GM18508 (cell line): ENCODE measurements around the gene METTL16.
"Not testable (repeated sequence)": the region's sequence is repeated elsewhere in the genome, so short reads cannot be mapped to it uniquely, and the experiment has no call there.

Experiments used
- ATAC-seq: cut with Tn5 transposase; IDR thresholded peaks from one replicate; pipeline ENCODE4 v1.9.1; 2021; ENCODE audit warnings: moderate number of reproducible peaks; ENCODE audit not compliant: insufficient read depth, unreplicated experiment

Gene METTL16

GRCh38 chr17:2507015-2507414, 4.7 kb downstream of the METTL16 start:
- not testable (repeated sequence) for ATAC-seq

GRCh38 chr17:2503627-2504026, 8.1 kb downstream of the METTL16 start:
- ATAC-seq, result no peak

GRCh38 chr17:2502871-2503580, 8.7 kb downstream of the METTL16 start:
- ATAC-seq, result no peak

- no peak for ATAC-seq
Measured at GRCh38 chr17:2500446-2500845, 11.2 kb downstream of the METTL16 start.

GRCh38 chr17:2489286-2489685, 22.4 kb downstream of the METTL16 start:
- not testable (repeated sequence) for ATAC-seq

- ATAC-seq, result no peak
Measured at GRCh38 chr17:2487306-2487705, 24.4 kb downstream of the METTL16 start.

GRCh38 chr17:2486709-2487108, 25.0 kb downstream of the METTL16 start:
- ATAC-seq, result not testable (repeated sequence)

- ATAC-seq, result no peak
Measured at GRCh38 chr17:2485970-2486369, 25.7 kb downstream of the METTL16 start.

- no peak for ATAC-seq
Measured at GRCh38 chr17:2485543-2485942, 26.1 kb downstream of the METTL16 start.

- ATAC-seq, result no peak
Measured at GRCh38 chr17:2484876-2485275, 26.8 kb downstream of the METTL16 start.

- no peak for ATAC-seq
Measured at GRCh38 chr17:2483084-2483483, 28.6 kb downstream of the METTL16 start.

GRCh38 chr17:2482218-2482617, 29.5 kb downstream of the METTL16 start:
- no peak for ATAC-seq

GRCh38 chr17:2481760-2482159, 29.9 kb downstream of the METTL16 start:
- no peak for ATAC-seq

- ATAC-seq, result no peak
Measured at GRCh38 chr17:2478458-2478857, 33.2 kb downstream of the METTL16 start.

- ATAC-seq, result no peak
Measured at GRCh38 chr17:2475056-2475455, 36.6 kb downstream of the METTL16 start.

- ATAC-seq, result no peak
Measured at GRCh38 chr17:2474371-2474770, 37.3 kb downstream of the METTL16 start.

GRCh38 chr17:2468270-2468669, 43.4 kb downstream of the METTL16 start:
- no peak for ATAC-seq

- ATAC-seq, result no peak
Measured at GRCh38 chr17:2466931-2467330, 44.8 kb downstream of the METTL16 start.

GRCh38 chr17:2462481-2462880, 49.2 kb downstream of the METTL16 start:
- no peak for ATAC-seq

- ATAC-seq, result no peak
Measured at GRCh38 chr17:2459917-2460271, 51.8 kb downstream of the METTL16 start.

GRCh38 chr17:2457913-2458312, 53.8 kb downstream of the METTL16 start:
- ATAC-seq, result no peak

GRCh38 chr17:2456475-2456874, 55.2 kb downstream of the METTL16 start:
- ATAC-seq, result no peak

GRCh38 chr17:2455956-2456355, 55.7 kb downstream of the METTL16 start:
- no peak for ATAC-seq
